Sigmoid colon (tissue), 7 donors: Measurements from ENCODE around the gene RCE1. TPM values are rescaled to one million over a fixed set of nuclear protein-coding genes. Genes with fewer than 3 reads are reported as not detected.
"Not testable (repeated sequence)": the region's sequence is repeated elsewhere in the genome, so short reads cannot be mapped to it uniquely, and the experiment has no call there.

Experiments used
- DNase-seq: peaks from one replicate; pipeline ENCODE4 v3.0.0-alpha.2; 2019
- H3K27ac ChIP-seq, 4 donors: fragments of 200-600 bp; sonication (generic); one replicate each; pipeline ENCODE4 v1.5.1; 2016 to 2019; ENCODE audit warnings: mild to moderate bottlenecking in 1 of 4
- H3K27me3 ChIP-seq, 3 donors: fragments of 200-600 bp; sonication (generic); one replicate each; pipeline ENCODE4 v1.5.1; 2019; ENCODE audit warnings: mild to moderate bottlenecking in 1 of 3
- H3K36me3 ChIP-seq, 4 donors: fragments of 200-600 bp; sonication (generic); one replicate each; pipeline ENCODE4 v1.5.1; 2016 to 2019
- H3K4me1 ChIP-seq, 4 donors: fragments of 200-600 bp; sonication (generic); one replicate each; pipeline ENCODE4 v1.5.1; 2017 to 2019
- H3K4me3 ChIP-seq, 4 donors: fragments of 200-600 bp; sonication (generic); one replicate each; pipeline ENCODE4 v1.5.1; 2017 to 2019; ENCODE audit warnings: mild to moderate bottlenecking in 2 of 4, moderate library complexity in 1 of 4
- H3K9me3 ChIP-seq, 4 donors: fragments of 200-600 bp in 3 of 4; sonication (generic) in 3 of 4; one replicate each; pipeline versions ENCODE4 v1.5.1 to v1.6.1; 2013 to 2019
- EP300 ChIP-seq, 4 donors: sonication (generic); formaldehyde crosslinking; IDR thresholded peaks; one replicate each; pipeline ENCODE4 v1.6.1; 2017; ENCODE audit warnings: antibody characterized with exemption in 4 of 4
- POLR2A ChIP-seq, 2 donors: fragments of 450-650 bp; IDR thresholded peaks; one replicate each; pipeline ENCODE4 v1.6.1; 2016; ENCODE audit warnings: antibody characterized with exemption in 2 of 2, mild to moderate bottlenecking in 2 of 2, moderate library complexity in 2 of 2
- POLR2AphosphoS5 ChIP-seq, 4 donors: sonication (generic); formaldehyde crosslinking; IDR thresholded peaks; one replicate each; pipeline ENCODE4 v1.6.1; 2017; ENCODE audit warnings: antibody characterized with exemption in 4 of 4
- WGBS, 2 donors: extraction: QIAGEN DNeasy Blood & Tissue Kit; methylation state at CpG; one replicate each; pipeline ENCODE4 v1.1.7; 2013; 5-methylcytosine and 5-hydroxymethylcytosine counted together
- intact Hi-C: fragments of 100-400 bp; cut with DNase I; formaldehyde crosslinking; loops from one replicate; pipeline ENCODE4 v1.15.1; 2023
- polyA plus RNA-seq, 3 donors: library from polyadenylated mRNA; stranded (reverse); fragments of 200-250 nt; gene quantifications; one replicate each; pipeline ENCODE4 v1.2.3, GENCODE V29; 2013
- total RNA-seq, 4 donors: library from RNA; depleted of rRNA; stranded (reverse); fragments of >200 nt; gene quantifications; one replicate each; pipeline ENCODE4 v1.1.0, GENCODE V29; 2016
- TF ChIP-seq, protein P1 (sequence below), 4 experiments: fragments of 450-650 bp in 3 of 4; fragments of 200-600 bp in 1 of 4; IDR thresholded peaks; one replicate each; pipeline ENCODE4 v1.5.1; 2016 to 2019; ENCODE audit warnings: antibody characterized with exemption in 4 of 4, mild to moderate bottlenecking in 3 of 4, moderate library complexity in 2 of 4
- donor health status: healthy with polysubstance abuse.
- donor health status: Bipolar disorder and iron deficiency.
- donor health status: healthy.

RCE1 gene
- total RNA-seq (10 to 100 TPM in 1 of 4 donors, 1 to 10 TPM in 3; 6.1 to 23.0 (median 9.1) TPM), polyA plus RNA-seq (10 to 100 TPM in 1 of 3 donors, 1 to 10 TPM in 2; 7.8 to 21.8 (median 8.3) TPM)

DNA sequence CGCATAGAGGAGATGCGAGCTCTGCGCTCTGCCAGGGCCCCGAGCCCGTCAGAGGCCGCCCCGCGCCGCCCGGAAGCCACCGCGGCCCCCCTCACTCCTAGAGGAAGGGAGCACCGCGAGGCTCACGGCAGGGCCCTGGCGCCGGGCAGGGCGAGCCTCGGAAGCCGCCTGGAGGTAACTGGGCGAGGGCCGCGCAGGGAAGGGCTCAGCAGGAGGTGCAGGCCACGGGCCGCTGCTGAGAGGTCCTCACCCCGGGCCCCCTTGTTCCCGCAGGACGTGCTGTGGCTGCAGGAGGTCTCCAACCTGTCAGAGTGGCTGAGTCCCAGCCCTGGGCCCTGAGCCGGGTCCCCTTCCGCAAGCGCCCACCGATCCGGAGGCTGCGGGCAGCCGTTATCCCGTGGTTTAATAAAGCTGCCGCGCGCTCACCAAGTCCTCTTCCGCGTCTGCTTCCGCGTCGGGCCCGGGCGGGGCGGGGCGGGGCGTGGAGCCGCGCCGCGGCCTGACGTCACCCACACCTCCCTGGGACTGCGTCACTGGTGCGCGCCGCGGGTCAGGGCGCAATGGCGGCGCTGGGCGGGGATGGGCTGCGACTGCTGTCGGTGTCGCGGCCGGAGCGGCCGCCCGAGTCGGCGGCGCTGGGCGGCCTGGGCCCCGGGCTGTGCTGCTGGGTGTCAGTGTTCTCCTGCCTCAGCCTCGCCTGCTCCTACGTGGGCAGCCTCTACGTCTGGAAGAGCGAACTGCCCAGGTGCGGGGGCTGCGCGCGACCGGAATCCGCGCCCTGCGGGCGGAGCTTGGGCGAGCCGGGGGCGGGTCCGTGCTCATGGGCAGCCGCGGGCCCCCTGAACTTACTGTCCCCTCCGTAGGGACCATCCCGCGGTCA is at the start of gene RCE1:
RCE1 (plus strand) TSS at position 546 of the 880 bp plus-strand sequence; CDS start at position 561, 15 bp downstream.
- Histone ChIP-seq H3K4me3 (peak within 1 kb of the TSS; percentile 72 to 90 (median 82)), H3K36me3 (peaks cover 0 to 26% (median 7%) of the 10 kb centered on the region in 4 donors), H3K9me3 (no peaks in the 10 kb centered on the region), H3K27me3 (no peaks in the 10 kb centered on the region), H3K4me1 (peaks cover 0 to 36% (median 27%) of the 10 kb centered on the region in 4 donors), H3K27ac (peak within 1 kb of the TSS; percentile 92 to 98 (median 96))
- 0% methylated on average over 98 of the region's 98 CpGs for WGBS, 2 donors
- DNase-seq: peak; percentile 94
- intact Hi-C loops: loop anchor here (5.0 kb wide), 1 partner anchor 39 kb away; no protein-coding TSS in a partner anchor
- TF ChIP-seq POLR2A (IDR thresholded peaks at IDR 0.05) (peak; percentile 39 to 72), EP300 (IDR thresholded peaks at IDR 0.05) (no peak), POLR2AphosphoS5 (IDR thresholded peaks at IDR 0.05) (peak in 3 of 4 donors; percentile 85 to 95 (median 94))
- TF ChIP-seq, protein P1, sequence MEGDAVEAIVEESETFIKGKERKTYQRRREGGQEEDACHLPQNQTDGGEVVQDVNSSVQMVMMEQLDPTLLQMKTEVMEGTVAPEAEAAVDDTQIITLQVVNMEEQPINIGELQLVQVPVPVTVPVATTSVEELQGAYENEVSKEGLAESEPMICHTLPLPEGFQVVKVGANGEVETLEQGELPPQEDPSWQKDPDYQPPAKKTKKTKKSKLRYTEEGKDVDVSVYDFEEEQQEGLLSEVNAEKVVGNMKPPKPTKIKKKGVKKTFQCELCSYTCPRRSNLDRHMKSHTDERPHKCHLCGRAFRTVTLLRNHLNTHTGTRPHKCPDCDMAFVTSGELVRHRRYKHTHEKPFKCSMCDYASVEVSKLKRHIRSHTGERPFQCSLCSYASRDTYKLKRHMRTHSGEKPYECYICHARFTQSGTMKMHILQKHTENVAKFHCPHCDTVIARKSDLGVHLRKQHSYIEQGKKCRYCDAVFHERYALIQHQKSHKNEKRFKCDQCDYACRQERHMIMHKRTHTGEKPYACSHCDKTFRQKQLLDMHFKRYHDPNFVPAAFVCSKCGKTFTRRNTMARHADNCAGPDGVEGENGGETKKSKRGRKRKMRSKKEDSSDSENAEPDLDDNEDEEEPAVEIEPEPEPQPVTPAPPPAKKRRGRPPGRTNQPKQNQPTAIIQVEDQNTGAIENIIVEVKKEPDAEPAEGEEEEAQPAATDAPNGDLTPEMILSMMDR (IDR thresholded peaks at IDR 0.05): no peak

DNA sequence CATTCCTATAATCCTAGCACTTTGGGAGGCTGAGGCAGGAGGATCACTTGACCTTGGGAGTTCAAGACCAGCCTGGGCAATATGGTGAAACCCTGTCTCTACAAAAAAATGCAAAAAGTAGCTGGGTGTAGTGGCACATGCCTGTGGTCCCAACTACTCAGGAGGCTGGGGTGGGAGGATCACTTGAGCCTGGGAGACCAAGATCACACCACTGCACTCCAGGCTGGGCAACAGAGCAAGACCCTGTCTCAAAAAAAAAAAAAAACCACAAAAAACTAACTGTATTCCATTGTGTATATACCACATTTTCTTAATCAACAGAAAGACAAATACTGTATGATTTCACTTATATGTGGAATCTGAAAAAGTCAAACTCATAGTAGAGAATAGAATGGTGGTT is 43.4 kb upstream of the RCE1 start:
- DNase-seq, H3K27me3 ChIP-seq, intact Hi-C loops, H3K36me3 ChIP-seq, H3K4me3 ChIP-seq, H3K9me3 ChIP-seq, H3K4me1 ChIP-seq, H3K27ac ChIP-seq: not testable (repeated sequence)

- Histone ChIP-seq H3K27ac (no peak overlapping the region), H3K4me3 (no peak overlapping the region), H3K9me3 (no peaks in the 10 kb centered on the region), H3K4me1 (no peaks in the 10 kb centered on the region), H3K27me3 (no peaks in the 10 kb centered on the region), H3K36me3 (no peaks in the 10 kb centered on the region)
- intact Hi-C loops: no loop called here
- WGBS, 2 donors: 71 to 90% methylated on average over 5 of the region's 5 CpGs
- TF ChIP-seq POLR2A (IDR thresholded peaks at IDR 0.05): no peak
- TF ChIP-seq POLR2AphosphoS5 (IDR thresholded peaks at IDR 0.05): no peak
- TF ChIP-seq EP300 (IDR thresholded peaks at IDR 0.05): no peak
- TF ChIP-seq, protein P1 (IDR thresholded peaks at IDR 0.05): no peak
- DNase-seq: no peak
Measured at GRCh38 chr11:66800720-66801428, 42.4 kb upstream of the RCE1 start.

DNA sequence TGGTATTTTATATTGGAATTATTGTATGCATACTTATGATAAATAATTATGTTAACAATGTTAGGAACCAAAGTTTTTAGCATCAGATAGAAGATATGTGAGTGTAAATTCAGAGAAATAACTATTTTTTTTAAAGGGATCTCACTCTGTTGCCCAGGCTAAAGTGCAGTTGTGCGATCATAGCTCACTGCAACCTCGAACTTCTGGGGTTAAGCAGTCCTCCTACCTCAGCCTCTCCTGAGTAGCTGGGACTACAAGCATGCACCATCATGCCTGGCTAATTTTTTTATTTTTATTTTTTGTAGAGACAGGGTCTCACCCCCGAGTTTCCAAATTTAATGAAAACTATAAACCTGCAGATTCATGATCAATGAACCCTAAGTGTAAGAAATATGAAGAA is 33.6 kb upstream of the RCE1 start:
- TF ChIP-seq POLR2AphosphoS5 (IDR thresholded peaks at IDR 0.05) (no peak), EP300 (IDR thresholded peaks at IDR 0.05) (no peak), POLR2A (IDR thresholded peaks at IDR 0.05) (no peak)
- TF ChIP-seq, protein P1 (IDR thresholded peaks at IDR 0.05): no peak
- Histone ChIP-seq H3K4me1 (no peaks in the 10 kb centered on the region), H3K4me3 (no peak overlapping the region), H3K27me3 (no peaks in the 10 kb centered on the region), H3K9me3 (no peaks in the 10 kb centered on the region), H3K27ac (no peak overlapping the region), H3K36me3 (peaks cover 0 to 3% (median 0%) of the 10 kb centered on the region in 4 donors)
- 96 to 97% methylated on average over 3 of the region's 3 CpGs for whole genome bisulfite sequencing, 2 donors
- intact Hi-C loops: no loop called here
- no peak for DNase-seq

DNA sequence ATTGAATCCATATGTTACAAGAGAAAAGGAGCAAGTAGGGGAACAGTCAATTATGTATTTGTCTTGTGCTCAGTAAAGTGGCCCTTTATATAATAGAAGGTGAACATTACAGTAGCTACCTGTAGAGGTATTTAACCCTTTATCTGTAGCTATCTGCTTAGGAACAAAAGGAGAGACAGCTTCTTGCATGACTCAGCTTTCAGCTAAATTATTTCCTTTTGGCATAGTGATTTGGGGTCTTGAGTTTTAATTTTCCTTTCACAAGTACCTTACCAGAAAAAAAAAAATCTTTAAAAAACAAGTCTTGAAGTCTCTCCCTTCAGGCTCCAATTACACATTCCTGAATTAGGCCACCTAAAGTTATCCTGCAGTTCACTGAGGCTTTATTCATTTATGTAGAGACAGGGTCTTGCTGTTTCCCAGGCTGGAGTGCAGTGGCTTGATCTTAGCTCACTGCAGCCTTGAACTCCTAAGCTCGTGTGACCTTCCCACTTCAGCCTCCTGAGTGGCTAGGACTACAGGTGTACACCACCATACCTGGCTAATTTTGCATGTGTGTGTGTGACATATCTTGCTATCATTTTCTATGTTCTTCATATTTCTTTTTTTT is 32.6 kb upstream of the RCE1 start:
- WGBS, 2 donors: 93% methylated on average over 1 of the region's 1 CpG
- Histone ChIP-seq H3K4me3 (no peak overlapping the region), H3K27ac (no peak overlapping the region), H3K27me3 (no peaks in the 10 kb centered on the region), H3K4me1 (no peaks in the 10 kb centered on the region), H3K36me3 (peaks cover 0 to 4% (median 0%) of the 10 kb centered on the region in 4 donors), H3K9me3 (no peaks in the 10 kb centered on the region)
- TF ChIP-seq POLR2AphosphoS5 (IDR thresholded peaks at IDR 0.05): no peak
- TF ChIP-seq POLR2A (IDR thresholded peaks at IDR 0.05): no peak
- TF ChIP-seq EP300 (IDR thresholded peaks at IDR 0.05): no peak
- TF ChIP-seq, protein P1 (IDR thresholded peaks at IDR 0.05): no peak
- intact Hi-C loops: no loop called here
- no peak for DNase-seq
